K562 (cell line): ENCODE data around the gene CMBL. TPM values are rescaled to one million over a fixed set of nuclear protein-coding genes. Genes with fewer than 3 reads are reported as not detected.

Source experiments
- BACH1 ChIP-seq: fragments of 200-800 bp; sonication (Bioruptor generic); IDR thresholded peaks from 2 replicates; pipeline ENCODE4 v1.6.1; 2016; ENCODE audit warnings: missing genetic modification characterization, missing compliant biosample characterization
- HBP1 ChIP-seq: fragments of 450-650 bp; formaldehyde crosslinking; IDR thresholded peaks from 2 replicates; pipeline ENCODE4 v1.4.0; 2022; ENCODE audit warnings: missing genetic modification characterization
- PHF21A ChIP-seq: fragments of 450-650 bp; IDR thresholded peaks from 2 replicates; pipeline ENCODE4 v1.6.1; 2017; ENCODE audit warnings: low read depth, borderline replicate concordance
- PYGO2 ChIP-seq: fragments of 450-650 bp; IDR thresholded peaks from 2 replicates; pipeline ENCODE4 v1.6.1; 2016; ENCODE audit warnings: mild to moderate bottlenecking, missing genetic modification characterization, moderate library complexity, missing compliant biosample characterization
- ZNF830 ChIP-seq: fragments of 250-450 bp; sonication (Bioruptor Pico); IDR thresholded peaks from 2 replicates; pipeline ENCODE4 v1.5.0; 2021; ENCODE audit warnings: mild to moderate bottlenecking
- polyA plus RNA-seq, 8 experiments: library from polyadenylated mRNA; depleted of rRNA in 4 of 8; stranded (reverse) in 5 of 8; unstranded in 3 of 8; fragments of >200 nt; fragmentation: Nextera tagmentation in 2 of 8; fragmentation: Illumina TruSeq in 1 of 8; extraction: Ambion mirVana in 2 of 8; extraction: Trizol in 1 of 8; gene quantifications; 2 replicates each; pipeline versions ENCODE4 v1.2.1 to v1.2.3, GENCODE V29; 2011 to 2014; ENCODE audit warnings: inconsistent platforms in 1 of 8, missing spikeins in 1 of 8
- total RNA-seq, 7 experiments: library from RNA; depleted of rRNA in 6 of 7; stranded (reverse); fragments of >200 nt in 6 of 7; fragmentation: Illumina TruSeq in 2 of 7; extraction: Trizol in 2 of 7; gene quantifications; 2 replicates each; pipeline versions ENCODE4 v1.2.1 to v1.2.3, GENCODE V29; 2011 to 2021; ENCODE audit warnings: low replicate concordance in 1 of 7
- TF ChIP-seq, protein P1 (sequence below): fragments of 250-450 bp; sonication (Bioruptor Pico); IDR thresholded peaks from 2 replicates; pipeline ENCODE4 v1.8.0; 2021; ENCODE audit warnings: moderate library complexity, mild to moderate bottlenecking, inconsistent platforms

Gene CMBL
- total and polyA plus RNA-seq, 9 of the 15 experiments (the other 6 are each of a cell fraction or from before 2014, with no cell fraction given) = 22.6 to 192 (median 71.1) TPM

DNA sequence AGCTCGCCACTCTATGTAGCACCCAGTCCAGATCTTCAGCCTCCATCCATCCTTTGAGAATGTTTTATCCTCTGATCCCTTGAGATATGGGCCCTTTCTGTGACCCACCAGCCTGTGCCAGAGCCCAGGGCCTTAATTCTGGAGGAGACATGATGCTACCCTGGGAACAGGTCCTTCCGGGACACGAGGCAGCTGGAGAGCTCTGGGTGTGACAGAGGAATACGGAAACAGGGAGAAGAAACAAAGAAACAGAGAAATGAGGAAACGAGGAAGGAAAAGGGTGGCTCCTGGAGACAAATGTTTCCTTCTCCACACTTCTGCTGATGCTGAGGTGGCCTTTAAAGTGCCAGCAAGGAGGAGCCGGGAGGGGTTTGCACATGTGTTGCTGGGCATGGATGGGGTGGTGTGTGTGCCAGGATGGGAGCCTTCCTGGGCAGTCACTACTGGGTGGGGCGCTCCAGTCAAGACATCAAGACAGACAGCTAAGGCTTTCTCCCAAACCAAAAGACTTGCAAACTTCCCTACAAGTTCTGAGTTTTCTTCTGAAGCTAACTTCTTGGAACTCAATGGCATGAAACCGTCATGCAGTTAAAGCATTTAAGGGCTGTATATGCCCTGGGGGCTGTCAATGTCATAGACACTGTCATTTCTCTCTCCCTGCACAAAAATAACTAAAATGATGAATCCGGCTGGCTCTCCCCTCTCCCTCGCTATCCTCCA is 23.0 kb upstream of the CMBL start (continued):
- TF ChIP-seq, protein P1, sequence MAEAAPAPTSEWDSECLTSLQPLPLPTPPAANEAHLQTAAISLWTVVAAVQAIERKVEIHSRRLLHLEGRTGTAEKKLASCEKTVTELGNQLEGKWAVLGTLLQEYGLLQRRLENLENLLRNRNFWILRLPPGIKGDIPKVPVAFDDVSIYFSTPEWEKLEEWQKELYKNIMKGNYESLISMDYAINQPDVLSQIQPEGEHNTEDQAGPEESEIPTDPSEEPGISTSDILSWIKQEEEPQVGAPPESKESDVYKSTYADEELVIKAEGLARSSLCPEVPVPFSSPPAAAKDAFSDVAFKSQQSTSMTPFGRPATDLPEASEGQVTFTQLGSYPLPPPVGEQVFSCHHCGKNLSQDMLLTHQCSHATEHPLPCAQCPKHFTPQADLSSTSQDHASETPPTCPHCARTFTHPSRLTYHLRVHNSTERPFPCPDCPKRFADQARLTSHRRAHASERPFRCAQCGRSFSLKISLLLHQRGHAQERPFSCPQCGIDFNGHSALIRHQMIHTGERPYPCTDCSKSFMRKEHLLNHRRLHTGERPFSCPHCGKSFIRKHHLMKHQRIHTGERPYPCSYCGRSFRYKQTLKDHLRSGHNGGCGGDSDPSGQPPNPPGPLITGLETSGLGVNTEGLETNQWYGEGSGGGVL (CRISPR knock-in tag) = no peak
- TF ChIP-seq BACH1 (no peak), HBP1 (CRISPR knock-in tag) (no peak), ZNF830 (no peak), PYGO2 (tag) (no peak), PHF21A (no peak)
